ENCODE results near the gene PPFIBP2. TPM values are rescaled to one million over a fixed set of nuclear protein-coding genes. Genes with fewer than 3 reads are reported as not detected.

The PPFIBP2 gene
- total RNA-seq, 1 donor from 2014 or later = 65.8 TPM

- Mint-ChIP-seq H3K9me3 (no peaks in the 10 kb centered on the region), H3K27ac (peak overlapping the region; percentile 38), H3K4me1 (peaks cover 38% of the 10 kb centered on the region), H3K27me3 (ENCODE audit: low read depth) (no peaks in the 10 kb centered on the region), H3K4me3 (no peak overlapping the region), H3K36me3 (peaks cover 8% of the 10 kb centered on the region)
- TF ChIP-seq CTCF (IDR thresholded peaks at IDR 0.05; ENCODE audit: unreplicated experiment) = no peak
- DNase-seq (ENCODE audit: low spot score in 2 of 2, unreplicated experiment in 2 of 2) = no peak
These were observed 33.9 kb downstream of the PPFIBP2 start for GRCh38 chr11:7547687-7548086.

- peaks cover 33% of the 10 kb centered on the region for H3K4me1 Mint-ChIP-seq
- H3K36me3 Mint-ChIP-seq = peaks cover 8% of the 10 kb centered on the region
- H3K9me3 Mint-ChIP-seq = no peaks in the 10 kb centered on the region
- no peak for DNase-seq (ENCODE audit: low spot score in 2 of 2, unreplicated experiment in 2 of 2)
- no peak overlapping the region for H3K27ac Mint-ChIP-seq
- H3K4me3 Mint-ChIP-seq = no peak overlapping the region
- no peak for TF ChIP-seq CTCF (IDR thresholded peaks at IDR 0.05; ENCODE audit: unreplicated experiment)
- H3K27me3 Mint-ChIP-seq (ENCODE audit: low read depth) = no peaks in the 10 kb centered on the region
These were observed 35.0 kb downstream of the PPFIBP2 start for GRCh38 chr11:7548659-7549274.

- no peak overlapping the region for H3K4me3 Mint-ChIP-seq
- H3K27me3 Mint-ChIP-seq (ENCODE audit: low read depth) = no peaks in the 10 kb centered on the region
- H3K9me3 Mint-ChIP-seq = no peaks in the 10 kb centered on the region
- peaks cover 7% of the 10 kb centered on the region for H3K36me3 Mint-ChIP-seq
- H3K27ac Mint-ChIP-seq = no peak overlapping the region
- no peak for TF ChIP-seq CTCF (IDR thresholded peaks at IDR 0.05; ENCODE audit: unreplicated experiment)
- DNase-seq (ENCODE audit: low spot score in 2 of 2, unreplicated experiment in 2 of 2) = no peak
- peaks cover 37% of the 10 kb centered on the region for H3K4me1 Mint-ChIP-seq
These were observed 35.9 kb downstream of the PPFIBP2 start for GRCh38 chr11:7549681-7550080.

GRCh38 chr11:7551571-7551970, 37.8 kb downstream of the PPFIBP2 start:
- no peak for TF ChIP-seq CTCF (IDR thresholded peaks at IDR 0.05; ENCODE audit: unreplicated experiment)
- H3K4me1 Mint-ChIP-seq = peaks cover 47% of the 10 kb centered on the region
- peaks cover 3% of the 10 kb centered on the region for H3K9me3 Mint-ChIP-seq
- no peak overlapping the region for H3K4me3 Mint-ChIP-seq
- no peaks in the 10 kb centered on the region for H3K27me3 Mint-ChIP-seq (ENCODE audit: low read depth)
- H3K36me3 Mint-ChIP-seq = peaks cover 10% of the 10 kb centered on the region
- H3K27ac Mint-ChIP-seq = no peak overlapping the region
- no peak for DNase-seq (ENCODE audit: low spot score in 2 of 2, unreplicated experiment in 2 of 2)

- TF ChIP-seq CTCF (IDR thresholded peaks at IDR 0.05; ENCODE audit: unreplicated experiment) = no peak
These were observed 38.9 kb downstream of the PPFIBP2 start for GRCh38 chr11:7552666-7553065.

More at GRCh38 chr11:7552666-7553065, 38.9 kb downstream of the PPFIBP2 start:
- no peaks in the 10 kb centered on the region for H3K27me3 Mint-ChIP-seq (ENCODE audit: low read depth)
- H3K4me1 Mint-ChIP-seq = peaks cover 46% of the 10 kb centered on the region
- DNase-seq (ENCODE audit: low spot score in 2 of 2, unreplicated experiment in 2 of 2) = no peak
- peaks cover 9% of the 10 kb centered on the region for H3K9me3 Mint-ChIP-seq
- peaks cover 14% of the 10 kb centered on the region for H3K36me3 Mint-ChIP-seq
- H3K27ac Mint-ChIP-seq = peak overlapping the region; percentile 28
- no peak overlapping the region for H3K4me3 Mint-ChIP-seq
